SK-N-MC (cell line): ENCODE data around the gene MAP3K3.

Experiments used
- DNase-seq: peaks from one replicate; pipeline ENCODE4 v3.0.0-alpha.2; 2011; ENCODE audit warnings: low read depth, low spot score
- H3K27ac ChIP-seq: fragments of 200-600 bp; sonication (generic); 2 replicates; pipeline ENCODE4 v1.5.1; 2016; ENCODE audit warnings: mixed run types
- H3K36me3 ChIP-seq: fragments of 200-600 bp; sonication (generic); 2 replicates; pipeline ENCODE4 v1.6.1; 2017; ENCODE audit warnings: antibody characterized with exemption, low read length, mixed read lengths; ENCODE audit not compliant: insufficient read depth
- H3K4me3 ChIP-seq: fragments of 200-600 bp; sonication (generic); 2 replicates; pipeline ENCODE4 v1.5.1; 2016
- H3K9ac ChIP-seq: fragments of 200-600 bp; sonication (generic); 2 replicates; pipeline ENCODE4 v1.8.0; 2017; ENCODE audit warnings: mixed run types, mixed read lengths; ENCODE audit not compliant: insufficient read length
- H3K9me3 ChIP-seq: fragments of 200-600 bp; sonication (generic); 2 replicates; pipeline ENCODE4 v1.6.1; 2017; ENCODE audit warnings: low read depth, mild to moderate bottlenecking, antibody characterized with exemption, low read length, moderate library complexity, mixed read lengths
- EZH2 ChIP-seq: fragments of 200-600 bp; sonication (generic); IDR thresholded peaks from one replicate; pipeline ENCODE4 v1.6.1; 2017; ENCODE audit warnings: antibody characterized with exemption
- FOXP2 ChIP-seq: optimal IDR thresholded peaks from 2 replicates; pipeline ENCODE3; 2011; ENCODE audit warnings: mild to moderate bottlenecking, moderate library complexity; ENCODE audit not compliant: insufficient read depth; ENCODE audit errors: extremely low read length, control extremely low read depth
- POLR2AphosphoS5 ChIP-seq: IDR thresholded peaks from 2 replicates; pipeline ENCODE4 v1.6.1; 2012; ENCODE audit warnings: mild to moderate bottlenecking, low read depth, low read length, borderline replicate concordance

Gene MAP3K3

DNA sequence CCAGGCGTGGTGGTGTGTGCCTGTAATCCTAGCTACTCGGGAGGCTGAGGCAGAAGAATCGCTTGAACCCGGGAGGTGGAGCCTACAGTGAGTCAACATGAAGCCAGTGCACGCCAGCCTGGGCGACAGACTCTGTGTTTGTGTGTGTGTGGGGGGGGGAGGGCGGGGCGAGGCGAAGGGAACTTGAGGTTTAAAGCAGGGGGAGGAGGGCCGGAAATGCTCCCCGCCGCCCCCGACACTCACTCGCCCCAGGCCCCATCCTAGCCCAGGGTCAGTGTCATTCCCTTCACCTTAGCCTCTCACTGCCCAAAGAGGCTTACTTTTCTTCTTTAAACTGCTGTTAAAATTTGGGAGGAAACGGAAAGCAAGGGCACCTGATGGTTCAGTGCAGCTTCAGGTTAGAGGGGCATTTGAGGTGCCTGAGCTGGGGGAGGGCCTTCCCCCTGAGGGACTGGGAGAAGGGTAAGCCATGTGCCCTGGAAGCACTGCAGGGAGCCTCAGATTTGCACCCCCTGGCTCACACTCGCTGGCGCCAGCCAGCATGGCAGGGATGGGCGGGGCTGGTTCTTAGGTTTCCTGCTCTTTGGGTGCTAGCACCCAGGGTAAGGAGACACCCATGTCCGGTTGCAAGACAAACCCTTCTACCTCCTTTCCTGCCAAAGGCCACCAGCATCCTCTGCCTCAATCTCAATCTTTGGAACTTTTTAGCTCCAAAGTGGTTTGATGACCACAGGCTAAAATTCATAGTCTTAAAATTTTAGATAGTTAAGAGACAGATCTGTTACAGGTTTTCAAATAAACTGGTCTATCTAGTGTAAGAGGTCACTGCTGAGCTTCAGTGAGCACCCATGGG lies 79.9 kb downstream of the MAP3K3 start:
- Histone ChIP-seq H3K9ac (no peak overlapping the region), H3K36me3 (peaks cover 2% of the 10 kb centered on the region; the same call in 1 of the 2 replicates), H3K4me3 (no peak overlapping the region), H3K9me3 (no peaks in the 10 kb centered on the region), H3K27ac (peak overlapping the region; percentile 73)
- TF ChIP-seq FOXP2 (no peak), EZH2 (no peak), POLR2AphosphoS5 (no peak)
- no peak for DNase-seq

DNA sequence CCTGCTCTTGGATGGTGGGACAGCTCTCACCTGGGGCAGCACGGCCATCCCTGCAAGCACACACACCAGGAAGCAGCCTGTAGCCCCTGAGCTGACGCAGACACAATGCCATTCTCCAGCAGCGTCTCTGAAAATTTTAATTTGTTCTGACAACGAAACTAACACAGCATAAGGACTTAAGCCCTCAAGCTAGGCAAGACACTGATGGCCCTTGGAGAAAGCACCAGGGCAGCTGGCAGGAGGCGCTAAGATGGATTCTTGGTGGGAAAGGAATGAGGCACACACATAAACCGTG lies 80.5 kb downstream of the MAP3K3 start:
- Histone ChIP-seq H3K9me3 (no peaks in the 10 kb centered on the region), H3K4me3 (no peak overlapping the region), H3K9ac (no peak overlapping the region), H3K27ac (peak overlapping the region; percentile 73), H3K36me3 (no peaks in the 10 kb centered on the region; the same call in 1 of the 2 replicates)
- TF ChIP-seq EZH2, result no peak
- TF ChIP-seq FOXP2, result no peak
- TF ChIP-seq POLR2AphosphoS5, result no peak
- DNase-seq, result no peak

DNA sequence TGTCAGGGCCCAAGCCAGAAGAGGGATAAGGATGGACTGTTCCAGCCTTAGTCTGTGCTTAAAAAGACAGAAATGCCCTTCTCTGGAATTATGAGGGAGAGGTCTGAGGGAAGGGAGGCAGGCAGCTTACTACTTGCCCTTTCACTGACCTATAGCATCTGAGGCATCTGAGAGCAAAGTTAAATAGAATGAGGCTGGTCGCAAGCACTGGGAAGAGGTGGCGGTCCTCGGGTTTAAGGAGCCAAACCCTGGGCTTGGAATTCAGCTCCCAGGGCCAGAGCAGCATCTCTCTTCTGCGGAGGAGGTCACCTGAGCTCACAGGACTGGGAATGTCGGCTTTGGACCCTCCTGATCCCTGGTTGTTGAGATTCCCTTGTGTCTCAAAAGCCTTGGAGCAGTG lies 80.8 kb downstream of the MAP3K3 start:
- no peak overlapping the region for H3K4me3 ChIP-seq
- no peak for TF ChIP-seq FOXP2
- TF ChIP-seq POLR2AphosphoS5, result no peak
- TF ChIP-seq EZH2, result no peak
- H3K36me3 ChIP-seq, result no peaks in the 10 kb centered on the region; the same call in 1 of the 2 replicates
- DNase-seq, result no peak
- no peak overlapping the region for H3K9ac ChIP-seq
- H3K9me3 ChIP-seq, result no peaks in the 10 kb centered on the region
- peak overlapping the region; percentile 73 for H3K27ac ChIP-seq

DNA sequence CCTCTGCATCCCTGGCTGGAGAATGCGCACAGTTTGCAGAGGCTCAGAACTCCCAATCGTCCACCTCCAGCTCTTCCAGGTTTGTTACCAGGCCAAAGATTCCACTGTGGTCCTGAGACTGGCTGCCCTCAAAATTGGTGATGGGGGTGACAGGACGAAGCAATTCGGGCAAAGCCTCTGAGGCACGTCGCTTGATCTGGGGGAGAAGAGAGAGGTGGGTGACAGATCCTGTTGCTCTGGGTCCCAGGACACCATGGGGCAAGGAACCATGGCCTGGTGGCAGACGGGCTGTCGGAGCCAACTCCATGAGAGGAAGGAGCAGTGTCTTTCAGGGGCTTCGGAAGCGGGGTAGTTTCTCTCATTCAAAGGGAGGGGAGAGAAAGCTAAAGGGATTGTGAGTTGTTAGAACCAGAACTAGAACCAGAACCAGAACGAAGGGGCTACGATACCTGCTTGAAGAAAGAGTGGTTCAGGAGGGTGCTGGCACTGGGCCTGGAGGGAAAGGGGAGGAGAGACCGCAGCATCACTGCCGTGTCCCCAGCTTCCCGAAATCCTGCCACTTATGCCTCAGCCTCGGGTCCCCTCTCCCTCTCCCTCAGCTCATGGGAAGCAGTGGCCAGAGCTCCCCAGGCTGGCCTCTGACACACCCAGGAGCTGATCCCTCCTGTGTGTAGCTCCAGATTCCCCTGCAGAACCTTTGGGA lies 81.5 kb downstream of the MAP3K3 start:
- no peak for DNase-seq
- no peak overlapping the region for H3K4me3 ChIP-seq
- no peak for TF ChIP-seq POLR2AphosphoS5
- TF ChIP-seq FOXP2, result no peak
- no peak for TF ChIP-seq EZH2
- 0 out of 2 replicates have a peak overlapping the region, but pooled peaks have one; percentile 19 for H3K27ac ChIP-seq
- no peaks in the 10 kb centered on the region for H3K9me3 ChIP-seq
- peaks cover under 1% of the 10 kb centered on the region; the same call in 1 of the 2 replicates for H3K36me3 ChIP-seq
- no peak overlapping the region for H3K9ac ChIP-seq

DNA sequence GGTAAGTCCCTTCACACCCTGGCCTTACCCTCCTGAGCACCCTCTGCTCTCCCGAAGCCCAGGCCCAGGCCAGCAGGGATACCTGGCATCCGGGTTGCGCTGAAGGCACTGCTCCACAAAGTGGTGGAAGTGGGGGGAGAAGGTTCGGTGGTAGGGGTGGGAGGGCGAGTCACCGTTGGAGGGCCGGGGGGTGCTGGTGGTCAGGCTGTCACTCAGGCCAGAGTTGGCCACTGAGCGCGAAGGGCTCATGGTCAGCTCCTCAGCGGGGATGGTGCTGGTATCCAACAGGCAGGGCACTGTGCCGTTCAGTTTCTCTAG lies 82.0 kb downstream of the MAP3K3 start:
- Histone ChIP-seq H3K36me3 (peaks cover 6% of the 10 kb centered on the region; the same call in 1 of the 2 replicates), H3K9me3 (no peaks in the 10 kb centered on the region), H3K9ac (no peak overlapping the region), H3K27ac (no peak overlapping the region), H3K4me3 (no peak overlapping the region)
- peak; percentile 12; the same call in 1 of the 2 replicates for TF ChIP-seq POLR2AphosphoS5
- no peak for TF ChIP-seq EZH2
- no peak for DNase-seq

DNA sequence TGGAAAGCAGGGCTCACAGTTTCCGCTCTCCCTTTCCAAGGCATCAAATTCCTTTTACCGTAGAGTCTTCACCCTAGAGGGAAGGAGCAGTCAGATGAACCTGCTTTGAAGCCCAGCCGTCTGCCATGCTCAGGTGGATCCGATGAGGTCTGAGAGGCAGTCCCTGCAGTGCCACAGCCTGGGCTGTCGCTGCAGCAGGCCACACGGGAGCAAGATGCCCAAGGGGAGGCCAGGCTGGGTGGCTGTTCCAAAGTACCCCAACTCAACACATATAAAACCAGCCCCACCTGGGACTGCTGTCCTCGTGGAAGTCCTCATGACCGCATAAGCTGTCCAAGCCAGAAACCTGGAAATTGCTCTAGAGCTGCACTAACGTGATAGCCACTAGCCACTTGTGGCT lies 82.6 kb downstream of the MAP3K3 start:
- no peak for DNase-seq
- Histone ChIP-seq H3K9me3 (no peaks in the 10 kb centered on the region), H3K4me3 (no peak overlapping the region), H3K27ac (peak overlapping the region; percentile 31; the same call in 1 of the 2 replicates), H3K36me3 (peaks cover 12% of the 10 kb centered on the region; the same call in 1 of the 2 replicates), H3K9ac (no peak overlapping the region)
- TF ChIP-seq FOXP2 (no peak), POLR2AphosphoS5 (no peak), EZH2 (no peak)

DNA sequence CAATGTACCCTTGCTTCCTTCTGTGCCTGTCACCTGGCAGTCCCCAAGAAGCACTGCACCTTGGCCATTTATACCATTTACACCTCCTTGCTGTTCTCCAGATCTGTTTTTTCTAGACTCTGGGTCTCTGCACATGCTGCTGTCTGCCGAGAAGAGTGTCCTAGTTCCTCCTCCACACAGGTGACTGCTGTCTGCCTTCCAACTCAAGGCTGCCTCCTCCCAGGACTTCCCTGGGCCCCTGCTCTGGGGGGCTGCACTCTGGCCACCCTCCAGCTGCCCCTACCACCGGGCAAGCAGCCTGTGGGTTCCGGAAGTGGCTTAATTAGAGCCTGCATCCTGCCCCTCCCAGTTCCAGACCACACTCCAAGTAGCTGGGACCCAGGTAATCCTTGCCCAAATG lies 83.4 kb downstream of the MAP3K3 start:
- DNase-seq, result no peak
- no peak for TF ChIP-seq POLR2AphosphoS5
- Histone ChIP-seq H3K4me3 (no peak overlapping the region), H3K9ac (no peak overlapping the region), H3K9me3 (no peaks in the 10 kb centered on the region), H3K36me3 (peaks cover 18% of the 10 kb centered on the region; the same call in 1 of the 2 replicates), H3K27ac (0 out of 2 replicates have a peak overlapping the region, but pooled peaks have one; percentile 31)

DNA sequence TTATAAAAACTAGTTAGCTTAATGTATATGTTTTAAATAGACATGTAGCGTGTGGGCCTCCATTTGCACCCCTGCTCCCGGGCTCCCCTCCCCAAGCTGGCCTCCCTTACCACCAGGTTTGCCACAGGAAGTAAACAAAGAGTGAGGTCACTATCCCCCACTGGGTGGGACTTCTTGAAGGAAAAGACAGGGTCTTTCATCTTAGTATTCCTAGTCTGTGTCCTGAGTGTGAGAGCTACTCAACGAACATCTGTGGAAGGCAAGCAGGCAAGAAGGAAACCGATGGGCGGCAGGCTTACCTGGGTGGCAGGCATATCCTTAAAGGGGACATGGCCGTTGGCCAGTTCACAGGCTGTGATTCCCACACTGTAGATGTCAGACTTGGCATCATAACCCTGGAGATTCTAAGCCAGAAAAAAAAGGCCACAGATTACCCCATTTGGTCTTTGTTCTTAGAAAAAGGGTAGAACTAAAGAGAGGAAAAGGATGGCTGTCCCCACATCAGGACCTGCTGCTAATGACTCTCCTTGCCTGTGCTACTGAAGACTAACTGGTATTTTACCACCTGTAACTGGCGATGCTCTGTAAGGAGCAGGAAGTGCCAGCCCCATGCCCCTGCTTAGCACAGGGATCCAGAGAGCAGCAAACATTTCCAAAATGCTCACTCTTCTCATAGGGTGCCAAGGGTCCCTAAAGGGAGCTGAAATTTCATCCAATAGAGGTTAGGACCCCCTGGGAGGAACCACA lies 84.3 kb downstream of the MAP3K3 start:
- H3K9ac ChIP-seq, result no peak overlapping the region
- DNase-seq, result no peak
- H3K36me3 ChIP-seq, result peaks cover 20% of the 10 kb centered on the region; the same call in 1 of the 2 replicates
- H3K27ac ChIP-seq, result no peak overlapping the region
- no peaks in the 10 kb centered on the region for H3K9me3 ChIP-seq
- TF ChIP-seq POLR2AphosphoS5, result no peak
- no peak for TF ChIP-seq FOXP2
- no peak overlapping the region for H3K4me3 ChIP-seq

DNA sequence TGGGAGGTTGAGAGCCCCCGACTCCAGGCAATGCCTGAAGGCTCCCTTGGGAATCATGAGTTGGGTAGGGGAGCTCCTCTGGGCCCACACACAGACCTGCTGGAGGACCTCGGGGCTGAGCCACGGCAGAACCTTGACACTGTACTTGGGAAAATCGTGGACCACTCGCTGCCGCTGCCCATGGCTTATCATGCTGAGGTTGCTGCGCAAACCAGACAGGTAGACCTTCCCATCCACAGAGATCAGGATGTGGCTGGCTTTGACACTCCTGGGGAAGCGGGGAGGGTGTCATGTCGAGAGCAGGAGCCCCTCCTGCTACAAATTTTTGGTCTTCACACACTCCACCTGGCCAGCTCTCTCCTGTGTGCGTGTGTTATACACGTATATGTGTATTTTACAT lies 84.9 kb downstream of the MAP3K3 start:
- Histone ChIP-seq H3K9ac (no peak overlapping the region), H3K36me3 (peaks cover 20% of the 10 kb centered on the region; the same call in 1 of the 2 replicates), H3K27ac (no peak overlapping the region), H3K9me3 (no peaks in the 10 kb centered on the region), H3K4me3 (no peak overlapping the region)
- TF ChIP-seq POLR2AphosphoS5 (0 out of 2 replicates have a peak, but pooled peaks have one; percentile 13), FOXP2 (no peak)
- DNase-seq, result no peak
